ENCODE results near the gene CFAP221.

Gene CFAP221

GRCh38 chr2:119541476-119541875 is 2.8 kb upstream of the CFAP221 start:
- TF ChIP-seq REST (IDR thresholded peaks at IDR 0.05; ENCODE audit: insufficient read depth in 1 of 2, low read depth in 2 of 2, low read length in 2 of 2) = no peak
- no peak for TF ChIP-seq POLR2AphosphoS5 (IDR thresholded peaks at IDR 0.05; ENCODE audit: low read depth, low read length)
- TF ChIP-seq FOXP2 (optimal IDR thresholded peaks at IDR 0.05; ENCODE audit: borderline replicate concordance, extremely low read depth, extremely low read length, insufficient read depth) = no peak
- TF ChIP-seq SIN3A (IDR thresholded peaks at IDR 0.05; ENCODE audit: borderline replicate concordance, insufficient read depth, low read length) = no peak
- TF ChIP-seq TAF1 (IDR thresholded peaks at IDR 0.05; ENCODE audit: borderline replicate concordance, insufficient read depth, low read length) = no peak

GRCh38 chr2:119544939-119545475 is 758 bp downstream of the CFAP221 start:
- no peak for TF ChIP-seq SIN3A (IDR thresholded peaks at IDR 0.05; ENCODE audit: borderline replicate concordance, insufficient read depth, low read length)
- no peak for TF ChIP-seq FOXP2 (optimal IDR thresholded peaks at IDR 0.05; ENCODE audit: borderline replicate concordance, extremely low read depth, extremely low read length, insufficient read depth)
- TF ChIP-seq TAF1 (IDR thresholded peaks at IDR 0.05; ENCODE audit: borderline replicate concordance, insufficient read depth, low read length) = no peak
- TF ChIP-seq REST (IDR thresholded peaks at IDR 0.05; ENCODE audit: insufficient read depth in 1 of 2, low read depth in 2 of 2, low read length in 2 of 2) = no peak
- no peak for TF ChIP-seq POLR2AphosphoS5 (IDR thresholded peaks at IDR 0.05; ENCODE audit: low read depth, low read length)

- TF ChIP-seq FOXP2 (optimal IDR thresholded peaks at IDR 0.05; ENCODE audit: borderline replicate concordance, extremely low read depth, extremely low read length, insufficient read depth) (no peak), REST (IDR thresholded peaks at IDR 0.05; ENCODE audit: insufficient read depth in 1 of 2, low read depth in 2 of 2, low read length in 2 of 2) (no peak), TAF1 (IDR thresholded peaks at IDR 0.05; ENCODE audit: borderline replicate concordance, insufficient read depth, low read length) (no peak), SIN3A (IDR thresholded peaks at IDR 0.05; ENCODE audit: borderline replicate concordance, insufficient read depth, low read length) (no peak)
Observed at GRCh38 chr2:119545754-119546446, 1.7 kb downstream of the CFAP221 start.

GRCh38 chr2:119546447-119546767 is 2.2 kb downstream of the CFAP221 start:
- TF ChIP-seq REST (IDR thresholded peaks at IDR 0.05; ENCODE audit: insufficient read depth in 1 of 2, low read depth in 2 of 2, low read length in 2 of 2) = no peak
- no peak for TF ChIP-seq TAF1 (IDR thresholded peaks at IDR 0.05; ENCODE audit: borderline replicate concordance, insufficient read depth, low read length)
- TF ChIP-seq POLR2AphosphoS5 (IDR thresholded peaks at IDR 0.05; ENCODE audit: low read depth, low read length) = no peak
- no peak for TF ChIP-seq FOXP2 (optimal IDR thresholded peaks at IDR 0.05; ENCODE audit: borderline replicate concordance, extremely low read depth, extremely low read length, insufficient read depth)
- no peak for TF ChIP-seq SIN3A (IDR thresholded peaks at IDR 0.05; ENCODE audit: borderline replicate concordance, insufficient read depth, low read length)

Data from PFSK-1 (cell line).